LNCaP clone FGC (cell line): Measurements from ENCODE around the gene GPR37L1.
A peak's percentile ranks its signal among the peaks of the same experiment; 100 is the strongest.

ENCODE experiments used
- DNase-seq: peaks from one replicate; pipeline ENCODE4 v3.0.0-alpha.2; 2011; ENCODE audit warnings: low read depth
- H3K4me3 ChIP-seq: 2 replicates; pipeline ENCODE4 v1.5.1; 2011; ENCODE audit warnings: mild to moderate bottlenecking, low read depth, low read length, control low read depth
- CTCF ChIP-seq: IDR thresholded peaks from 2 replicates; pipeline ENCODE4 v1.5.1; 2012; ENCODE audit warnings: mild to moderate bottlenecking; ENCODE audit not compliant: control insufficient read depth, insufficient read depth; ENCODE audit errors: extremely low read depth

The GPR37L1 gene

GRCh38 chr1:202084791-202085681, 37.7 kb upstream of the GPR37L1 start:
- DNase-seq = no peak
- H3K4me3 ChIP-seq = no peak overlapping the region
- TF ChIP-seq CTCF = no peak

- no peak for DNase-seq
- TF ChIP-seq CTCF = no peak
- H3K4me3 ChIP-seq = no peak overlapping the region
These were observed 36.9 kb upstream of the GPR37L1 start for GRCh38 chr1:202085682-202086373.

- DNase-seq = peak; percentile 79
- no peak for TF ChIP-seq CTCF
- no peak overlapping the region for H3K4me3 ChIP-seq
These were observed 36.0 kb upstream of the GPR37L1 start for GRCh38 chr1:202086579-202087350.

GRCh38 chr1:202088206-202088605, 34.5 kb upstream of the GPR37L1 start:
- H3K4me3 ChIP-seq = no peak overlapping the region
- DNase-seq = no peak
- no peak for TF ChIP-seq CTCF

GRCh38 chr1:202090994-202091393, 31.7 kb upstream of the GPR37L1 start:
- no peak overlapping the region for H3K4me3 ChIP-seq
- DNase-seq = no peak
- TF ChIP-seq CTCF = peak; percentile 4; the same call in 1 of the 2 replicates

- no peak overlapping the region for H3K4me3 ChIP-seq
- TF ChIP-seq CTCF = no peak
- no peak for DNase-seq
These were observed 28.9 kb upstream of the GPR37L1 start for GRCh38 chr1:202093858-202094257.
